Medulla oblongata (tissue), 1 donor: ENCODE measurements around the gene CCDC74B.
"Not testable (repeated sequence)": the region's sequence is repeated elsewhere in the genome, so short reads cannot be mapped to it uniquely, and the experiment has no call there.

Experiments
- DNase-seq: peaks from one replicate; pipeline ENCODE4 v3.0.0-alpha.2; 2015; ENCODE audit errors: extremely low spot score

The CCDC74B gene

DNA sequence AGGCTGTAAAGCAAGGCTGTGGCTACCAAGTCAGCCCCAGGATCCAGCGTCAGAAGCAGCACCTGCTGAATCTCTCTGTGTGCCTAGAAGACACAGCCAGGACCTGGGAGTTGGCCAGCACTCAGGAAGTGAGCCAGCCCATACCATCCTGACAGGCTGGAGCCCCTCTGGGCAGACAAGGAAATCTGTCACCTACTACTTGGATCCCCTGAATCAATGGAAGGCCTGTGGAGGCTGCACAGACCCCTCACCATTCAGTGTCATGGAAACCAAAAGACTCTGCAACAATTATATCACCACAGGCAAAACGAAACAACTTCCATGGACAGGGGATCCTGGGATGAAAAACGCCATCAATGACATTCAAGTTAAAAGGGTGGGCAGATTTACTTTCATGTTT is 21.7 kb upstream of the CCDC74B start:
- DNase-seq = not testable (repeated sequence)

DNA sequence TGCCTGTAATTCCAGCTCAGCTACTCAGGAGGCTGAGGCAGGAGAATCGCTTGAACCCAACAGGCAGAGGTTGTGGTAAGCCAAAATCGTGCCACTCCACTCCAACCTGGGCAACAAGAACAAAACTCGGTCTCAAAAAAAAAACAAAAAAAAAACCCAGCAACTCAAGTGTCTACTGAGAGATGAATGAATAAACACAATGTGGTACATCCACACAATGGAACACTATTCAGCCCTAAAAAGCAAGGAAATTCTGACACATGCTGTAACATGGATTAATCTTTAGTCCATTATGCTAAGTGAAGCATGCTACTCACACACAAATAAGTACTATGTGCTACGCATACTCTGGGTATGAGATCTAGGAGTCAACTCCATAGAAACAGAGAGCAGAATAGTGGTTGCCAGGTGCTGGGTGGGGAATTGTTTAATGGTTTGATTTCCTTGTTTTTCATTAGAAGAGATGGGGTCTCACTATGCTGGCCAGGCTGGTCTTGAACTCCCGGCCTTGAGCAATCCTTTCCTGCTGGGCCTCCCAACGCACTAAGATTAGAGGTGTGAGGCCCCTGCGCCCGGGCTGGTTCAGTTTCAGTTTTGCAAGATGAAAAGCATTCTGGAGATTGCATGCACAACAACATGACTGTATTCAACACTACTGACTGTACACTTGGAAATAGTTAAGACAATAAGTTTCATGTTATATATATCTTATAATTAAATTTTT is 20.5 kb upstream of the CCDC74B start:
- no peak for DNase-seq

DNA sequence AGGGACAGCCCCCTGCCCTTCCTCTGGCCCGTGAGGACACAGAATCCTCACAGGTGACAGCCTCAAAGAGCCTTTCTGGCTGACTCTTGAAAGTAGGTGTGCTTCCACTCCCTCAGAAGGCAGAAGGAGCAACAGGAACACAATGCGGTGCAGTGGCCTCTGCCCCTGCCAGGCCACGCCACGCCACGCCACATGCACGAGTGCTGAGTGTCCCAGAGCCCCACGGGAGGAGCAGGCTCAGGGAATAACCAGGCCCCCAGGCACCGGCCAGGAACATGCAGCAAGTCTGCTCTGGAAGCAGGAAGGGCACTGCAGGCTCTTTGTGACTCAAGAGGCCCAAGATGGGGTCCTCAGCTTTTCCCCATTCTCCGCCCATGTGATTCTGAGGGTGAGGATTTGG is 18.1 kb upstream of the CCDC74B start:
- no peak for DNase-seq

DNA sequence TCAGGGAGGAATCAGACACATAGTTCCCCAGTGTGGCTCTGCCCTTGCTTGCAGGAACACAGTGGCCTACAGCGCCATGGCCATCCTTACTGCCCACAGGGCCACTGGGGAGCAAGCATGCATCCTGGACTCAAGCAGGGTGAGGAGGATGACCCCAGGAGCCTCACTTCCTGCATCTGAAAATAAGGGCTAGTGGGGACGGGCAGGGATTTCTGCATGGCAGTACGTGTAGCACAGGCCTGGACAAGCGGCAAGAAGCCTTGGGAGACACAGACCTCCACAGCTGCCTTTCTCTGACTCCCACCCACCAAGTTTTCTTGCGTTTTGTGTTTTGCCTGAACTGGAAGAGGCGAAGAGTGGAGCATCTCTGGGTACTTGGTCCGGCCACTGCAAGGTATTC is 17.6 kb upstream of the CCDC74B start:
- DNase-seq = not testable (repeated sequence)

DNA sequence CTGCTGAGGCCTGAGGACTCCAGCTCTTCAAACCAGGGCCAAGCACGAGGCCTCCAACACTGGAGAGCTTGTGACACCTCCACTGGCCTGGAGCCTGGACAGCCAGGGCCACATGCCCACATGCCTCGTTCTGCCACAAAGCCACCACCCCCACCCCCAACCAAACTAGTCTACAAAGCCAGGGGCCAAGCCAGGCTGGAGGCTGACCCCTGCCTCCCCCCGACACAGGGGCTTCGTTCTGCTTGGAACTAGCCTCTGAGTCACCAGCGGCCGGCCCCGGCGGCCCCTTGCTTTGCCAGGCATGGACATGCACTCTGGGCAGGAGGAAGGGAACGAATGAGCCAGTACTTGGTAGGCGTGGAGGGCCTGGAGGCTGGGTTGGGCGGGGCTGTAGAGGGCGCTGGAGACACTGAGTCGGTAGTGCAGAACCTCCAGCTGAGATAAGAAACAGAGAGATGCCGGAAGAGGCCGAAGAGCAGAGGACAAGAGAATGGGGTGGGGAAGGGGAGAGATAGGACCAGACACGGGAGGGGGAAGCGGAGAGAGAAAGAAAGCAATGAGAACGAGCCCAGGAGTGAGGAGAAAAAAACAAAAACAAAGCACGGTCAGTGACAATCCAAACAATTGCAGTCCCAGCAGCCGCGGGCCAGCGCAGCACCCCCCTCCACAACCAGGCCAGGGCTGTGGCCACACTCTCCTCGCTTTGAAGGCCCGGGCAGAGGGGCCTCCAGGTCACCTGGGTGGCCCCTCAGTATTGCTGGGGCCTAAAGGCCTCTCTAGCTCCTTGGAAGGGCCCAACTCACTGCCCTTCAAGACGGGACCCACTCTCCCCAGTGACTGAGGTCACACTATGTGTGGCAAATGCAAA is 16.2 kb upstream of the CCDC74B start:
- peak; percentile 48 for DNase-seq

DNA sequence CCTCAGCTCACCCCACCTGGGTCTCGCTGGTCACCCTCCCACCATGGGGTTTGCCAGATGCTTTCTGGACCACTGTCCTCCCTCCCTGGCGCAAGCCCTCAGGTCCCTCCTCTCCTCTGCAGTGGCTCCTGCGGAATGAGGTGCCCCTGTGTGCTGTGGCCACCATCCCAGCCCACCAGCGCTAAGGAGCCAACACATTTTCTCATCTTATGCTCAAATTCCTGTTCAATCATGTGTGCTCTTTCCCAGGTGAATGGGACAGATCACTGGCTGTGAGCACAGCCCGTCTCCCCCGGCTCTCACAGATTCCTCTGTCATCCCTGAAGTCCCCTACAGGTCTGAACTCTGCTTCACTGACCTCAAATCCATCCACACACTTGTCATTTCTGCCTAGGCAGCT is 15.2 kb upstream of the CCDC74B start:
- no peak for DNase-seq

DNA sequence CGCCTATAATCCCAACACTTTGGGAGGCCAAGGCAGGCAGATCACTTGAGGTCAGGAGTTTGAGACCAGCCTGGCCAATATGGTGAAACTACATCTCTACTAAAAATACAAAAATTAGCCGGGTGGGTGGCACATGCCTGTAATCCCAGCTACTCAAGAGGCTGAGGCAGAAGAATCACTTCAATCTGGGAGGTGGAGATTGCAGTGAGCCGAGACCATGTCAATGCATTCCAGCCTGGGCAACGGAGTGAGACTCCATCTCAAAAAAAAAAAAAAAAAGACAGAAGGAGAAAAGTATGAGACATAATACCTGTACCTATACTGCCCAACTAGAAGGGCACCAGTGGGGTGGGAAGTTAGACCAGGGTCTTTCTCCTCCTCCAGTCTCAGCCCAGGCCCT is 14.5 kb upstream of the CCDC74B start:
- DNase-seq = not testable (repeated sequence)

DNA sequence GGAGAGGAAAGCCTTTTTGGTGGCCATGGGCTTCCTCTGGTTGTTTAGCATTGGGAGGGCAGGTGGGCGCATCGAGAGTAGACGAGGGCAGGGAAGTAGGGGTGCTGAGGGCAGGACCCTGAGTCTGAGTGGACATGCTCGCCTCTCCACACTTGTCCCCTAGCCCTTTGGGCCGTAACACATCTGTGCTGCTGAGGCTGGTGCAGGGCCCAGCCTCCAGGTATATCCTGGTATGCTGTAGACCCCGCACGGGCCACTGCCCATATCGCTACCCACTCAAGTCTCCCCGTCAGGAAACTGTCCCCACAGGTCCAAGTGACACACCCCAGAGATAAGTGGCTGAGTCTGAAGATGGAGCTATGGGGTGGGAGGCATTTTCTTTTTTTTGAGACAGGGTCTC is 13.7 kb upstream of the CCDC74B start:
- DNase-seq = no peak

DNA sequence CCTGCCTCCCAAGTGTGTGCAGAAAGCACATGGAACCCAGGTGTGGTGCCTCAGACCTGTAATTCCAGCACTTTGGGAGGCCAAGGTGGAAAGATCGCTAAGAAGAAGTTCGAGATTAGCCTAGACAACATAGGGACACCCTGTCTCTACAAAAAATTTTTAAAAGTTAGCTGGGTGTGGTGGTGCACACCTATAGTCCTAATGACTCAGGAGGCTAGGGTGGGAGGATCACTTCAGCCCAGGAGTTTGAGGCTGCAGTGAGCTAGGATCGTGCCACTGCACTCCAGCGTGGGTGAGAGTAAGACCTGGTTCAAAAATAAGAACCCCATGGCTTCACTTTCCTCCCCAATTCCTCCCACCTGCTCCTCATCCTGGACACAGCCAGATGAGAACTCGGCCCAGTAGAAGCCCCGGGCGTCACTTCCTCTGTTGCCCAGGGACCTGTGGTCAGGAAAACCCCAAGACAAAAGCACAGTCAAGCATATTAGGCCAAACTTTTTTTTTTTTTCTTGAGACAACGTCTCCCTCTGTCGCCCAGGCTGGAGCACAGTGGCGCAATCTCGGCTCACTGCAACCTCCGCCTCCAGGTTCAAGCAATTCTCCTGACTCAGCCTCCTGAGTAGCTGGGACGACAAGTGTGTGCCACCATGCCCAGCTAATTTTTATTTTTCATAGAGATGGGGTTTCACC is 13.1 kb upstream of the CCDC74B start:
- DNase-seq = not testable (repeated sequence)

DNA sequence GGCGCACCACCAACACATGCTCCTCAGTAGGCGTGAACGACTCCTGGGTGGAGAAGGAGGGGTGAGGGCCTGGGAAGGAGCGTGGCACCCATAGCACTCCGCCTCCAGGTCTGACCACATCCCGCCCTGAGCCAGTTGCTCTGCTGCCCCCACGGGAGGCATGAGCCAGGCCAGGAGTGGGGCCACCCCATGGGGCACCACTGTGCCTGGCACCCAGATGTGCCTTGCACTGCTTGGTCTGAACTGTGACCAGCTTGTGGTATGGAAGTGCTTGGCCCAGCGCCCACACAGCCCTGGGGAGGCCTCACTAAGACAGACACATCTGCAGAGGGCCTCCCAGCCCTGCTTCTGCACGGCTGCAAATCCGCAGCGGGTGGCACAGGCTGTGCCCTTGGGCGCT is 12.4 kb upstream of the CCDC74B start:
- DNase-seq = not testable (repeated sequence)

DNA sequence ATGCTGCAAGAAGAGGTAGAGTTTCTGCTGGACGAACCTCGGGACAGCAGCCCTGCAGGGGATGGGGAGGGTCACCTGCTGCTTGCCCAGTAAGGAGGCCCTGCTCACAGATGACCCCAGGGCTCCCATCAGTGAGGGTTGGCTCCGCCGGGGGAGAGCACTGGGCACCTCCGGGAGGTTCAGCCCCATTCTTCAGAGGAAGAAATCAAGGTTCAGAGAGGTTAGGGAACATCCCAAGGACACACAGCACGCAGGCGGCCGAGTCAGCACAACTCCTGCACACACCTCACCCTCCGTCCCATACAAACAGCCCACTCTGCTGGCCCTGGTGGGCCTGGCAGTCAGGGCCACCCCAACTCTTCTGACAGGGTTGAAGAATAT is 11.7 kb upstream of the CCDC74B start:
- DNase-seq = no peak

DNA sequence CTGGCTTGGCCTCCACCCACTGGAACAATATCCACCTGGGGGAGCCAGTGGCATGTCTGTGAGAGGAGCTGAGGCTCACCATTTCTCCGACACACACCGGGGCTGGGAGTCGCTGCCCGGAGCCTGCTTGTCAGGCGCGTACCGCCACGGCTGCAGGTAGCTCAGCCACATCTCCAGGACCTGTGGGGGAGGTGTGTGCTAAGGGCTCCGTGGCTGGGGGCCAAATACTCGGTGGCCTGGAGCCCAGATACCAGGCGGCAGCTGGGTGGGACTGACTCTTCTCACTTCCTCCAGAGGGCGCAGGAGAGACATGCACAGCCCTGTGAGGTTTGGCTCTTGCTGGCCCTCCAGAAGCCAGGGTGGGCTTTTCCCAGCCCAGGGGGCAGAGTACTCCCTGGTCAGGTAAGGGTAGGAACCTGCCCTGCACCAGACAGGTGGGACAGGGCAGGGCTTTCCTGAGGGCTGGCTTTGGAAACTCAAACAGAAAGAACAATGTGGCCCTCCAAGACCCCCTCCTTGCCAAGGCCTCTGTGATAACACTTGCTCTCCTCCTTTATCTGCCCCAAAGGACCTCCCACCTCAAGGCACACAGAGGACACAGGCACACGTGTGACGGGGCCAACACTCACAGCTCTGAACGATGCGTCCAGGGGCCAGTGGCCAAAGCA is 11.2 kb upstream of the CCDC74B start:
- peak; percentile 58 for DNase-seq

DNA sequence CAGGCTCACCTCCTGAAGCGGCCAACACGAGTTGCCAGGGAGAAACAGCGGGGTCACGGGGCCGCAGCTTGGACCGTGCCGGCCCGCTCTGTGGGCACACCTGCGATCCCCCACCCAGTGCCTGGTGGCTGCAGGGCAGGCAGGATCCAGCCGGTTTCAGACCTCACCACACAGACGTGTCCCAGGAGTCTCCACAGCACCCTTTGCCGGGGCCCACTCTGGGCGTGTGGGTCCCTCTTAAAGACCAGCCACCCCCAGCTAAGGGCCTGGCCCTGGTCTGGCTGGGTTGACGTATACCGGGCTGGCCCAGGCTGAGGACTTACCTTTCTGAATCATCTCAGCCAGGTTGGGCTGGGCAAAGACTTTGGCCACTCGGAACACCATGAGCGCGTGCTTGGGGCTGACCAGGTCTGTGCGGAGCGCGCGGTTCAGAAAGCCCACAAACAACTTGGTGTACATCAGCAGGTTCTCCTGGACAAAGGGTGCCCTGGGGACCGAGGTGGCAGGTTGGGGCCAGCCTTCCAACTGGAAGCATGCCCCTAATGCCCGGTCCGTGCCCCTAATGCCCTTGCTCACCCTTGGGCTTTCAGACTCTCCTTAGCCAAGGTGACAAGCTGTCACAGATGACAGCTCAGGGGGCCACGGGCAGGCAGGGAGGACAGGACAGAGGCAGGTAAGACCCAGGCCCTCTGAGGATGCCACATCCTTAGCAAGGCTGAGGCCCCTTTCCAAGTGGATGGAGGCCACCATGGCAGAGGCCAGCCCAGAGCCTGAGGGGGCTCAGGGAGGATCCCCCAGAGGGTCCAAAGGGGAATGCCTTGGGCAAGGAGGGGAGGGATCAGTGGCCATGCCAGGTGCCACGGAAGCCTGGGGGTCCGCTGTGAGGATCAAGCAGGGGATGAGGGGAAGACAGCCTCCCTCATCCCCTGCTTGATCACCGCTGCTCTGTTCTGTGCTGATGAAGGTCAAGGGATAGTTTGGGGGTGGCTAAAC is 10.2 kb upstream of the CCDC74B start:
- no peak for DNase-seq

DNA sequence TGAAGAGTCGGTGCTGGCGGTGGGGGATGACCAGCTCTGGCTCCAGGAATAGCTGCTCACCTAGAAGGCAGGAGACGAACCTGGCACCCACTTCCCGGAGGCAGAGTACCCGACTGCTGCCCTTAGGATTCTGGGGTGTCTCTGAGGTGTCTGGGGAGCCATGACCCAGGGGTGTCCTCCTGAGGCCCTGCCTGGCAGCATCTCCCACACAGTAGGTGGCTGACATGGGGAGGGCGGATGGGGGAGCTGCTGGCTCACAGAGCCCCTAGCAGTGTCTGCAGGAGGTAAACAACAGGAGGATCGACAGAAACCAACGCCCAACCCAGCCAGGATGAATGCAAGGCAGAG is 9.5 kb upstream of the CCDC74B start:
- DNase-seq = not testable (repeated sequence)

DNA sequence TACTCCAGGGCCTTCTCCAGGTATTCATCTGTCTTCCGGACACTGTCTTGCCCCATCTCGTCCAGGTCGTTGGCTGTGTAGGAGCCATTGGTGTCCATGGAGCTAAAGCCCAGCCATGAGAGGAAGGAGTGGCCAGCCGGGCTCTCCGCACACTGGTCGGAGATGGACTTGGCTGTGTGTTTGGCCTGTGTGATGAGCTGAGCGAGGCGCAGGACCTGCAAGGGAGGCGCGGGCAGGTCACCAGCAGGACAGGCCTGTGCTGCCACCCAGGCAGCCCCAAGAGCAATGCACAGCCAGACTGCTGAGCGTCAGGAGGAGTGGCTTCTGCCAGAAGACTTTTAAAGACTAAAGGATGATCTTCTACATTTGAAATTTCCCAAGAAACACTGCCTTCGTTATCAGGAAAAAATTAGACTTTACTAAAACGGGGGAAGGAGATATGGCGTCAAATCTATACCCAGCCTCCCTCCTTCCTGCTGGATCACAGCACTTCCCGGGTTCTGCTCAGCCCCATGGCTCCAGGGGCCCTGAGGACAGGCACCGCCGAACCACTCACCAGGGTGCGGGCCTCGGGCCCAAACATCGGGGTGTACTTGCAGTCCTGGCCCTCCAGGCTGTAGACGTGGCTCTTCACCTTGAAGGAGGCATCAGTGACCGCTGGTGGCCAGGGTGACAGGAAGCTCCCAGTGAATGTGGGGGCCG is 9.0 kb upstream of the CCDC74B start:
- DNase-seq = not testable (repeated sequence)

DNA sequence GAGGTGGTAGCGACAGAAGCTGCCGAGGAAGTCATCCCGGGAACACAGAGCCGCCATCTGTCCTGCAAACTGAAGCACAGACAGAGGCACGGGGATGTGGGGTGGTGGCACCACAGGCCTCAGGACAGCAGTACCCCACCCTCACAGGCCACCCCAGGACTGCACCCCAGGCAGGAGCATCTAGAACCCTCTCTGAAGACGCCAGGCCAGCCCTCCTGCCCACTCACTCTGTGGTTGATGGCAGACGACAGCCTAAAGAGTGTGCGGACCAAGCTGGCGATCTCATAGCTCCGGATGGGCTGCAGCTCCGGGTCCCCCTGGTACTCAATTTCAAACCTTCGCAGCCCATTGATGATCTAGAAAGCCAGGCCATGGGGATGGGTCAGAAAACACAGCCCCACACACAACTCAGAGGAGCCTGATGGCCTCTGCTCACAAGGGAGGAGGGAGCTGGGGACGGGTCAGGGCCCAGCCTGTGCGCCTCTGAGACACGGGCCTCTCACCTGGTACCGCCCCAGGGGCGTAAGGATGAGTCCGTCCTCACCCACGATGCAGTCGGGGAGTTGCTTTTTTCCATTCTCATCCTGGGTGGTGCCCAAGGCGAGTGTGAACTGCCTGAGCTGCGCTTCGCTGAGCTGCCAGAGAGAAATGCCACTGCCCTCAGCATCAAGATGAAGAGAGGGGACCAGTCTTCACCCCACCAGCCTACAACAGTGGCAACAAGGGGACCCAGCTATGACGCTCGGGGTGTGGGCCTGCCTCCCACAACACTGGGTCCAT is 8.1 kb upstream of the CCDC74B start:
- DNase-seq = no peak

DNA sequence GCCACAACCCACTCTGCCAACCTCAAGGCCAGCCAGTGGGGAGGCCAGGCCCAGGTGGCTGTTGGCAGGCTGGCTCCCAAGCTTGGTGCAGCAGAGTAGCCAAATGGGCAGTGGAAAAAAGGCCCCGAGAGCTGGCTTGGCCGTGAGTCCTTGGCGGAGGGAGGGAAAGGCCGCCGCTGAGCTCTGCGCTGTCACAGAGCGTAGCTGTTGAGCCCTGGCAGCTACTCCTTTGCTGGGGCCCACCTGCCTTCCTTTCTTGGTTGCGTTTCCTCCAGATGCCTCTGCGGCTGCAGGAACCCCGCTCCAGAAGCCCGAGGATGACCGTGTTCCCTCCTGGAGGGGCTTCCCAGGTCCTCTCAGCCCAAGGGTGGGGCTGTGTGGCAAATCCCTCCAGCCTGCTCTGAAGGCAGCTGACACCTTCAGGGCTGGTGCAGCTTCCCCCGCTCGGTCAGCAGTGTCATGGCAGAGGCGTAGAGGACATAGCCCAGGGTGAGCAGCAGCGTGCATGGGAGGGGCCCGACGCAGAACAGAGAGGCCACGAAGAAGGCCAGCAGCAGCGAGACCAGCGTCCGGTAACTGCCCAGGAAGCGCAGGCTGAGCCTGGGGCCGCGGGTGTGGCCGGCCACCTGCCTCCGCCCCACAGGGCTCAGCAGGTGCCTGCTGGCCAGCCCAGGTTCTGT is 7.4 kb upstream of the CCDC74B start:
- peak; percentile 18 for DNase-seq

DNA sequence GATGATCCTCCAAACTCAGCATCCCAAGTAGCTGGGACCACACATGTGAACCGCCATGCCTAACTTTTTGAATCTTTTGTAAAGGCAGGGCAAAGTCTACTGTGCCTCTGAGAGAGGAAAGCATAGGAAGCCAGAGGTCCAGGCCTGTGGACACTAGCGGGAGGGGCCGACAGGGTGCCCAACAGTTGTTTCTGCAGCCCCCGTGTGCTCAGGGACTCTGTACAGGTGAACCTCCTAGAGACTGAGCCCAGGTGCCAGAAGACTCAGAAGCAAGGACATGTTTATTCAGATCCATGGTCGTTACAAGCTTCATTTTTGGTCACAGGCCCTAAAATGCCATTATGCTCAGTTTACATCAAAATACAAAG is 6.2 kb upstream of the CCDC74B start:
- not testable (repeated sequence) for DNase-seq
